Measurements from ENCODE around the gene SLC7A8.
"Not testable (repeated sequence)": the region's sequence is repeated elsewhere in the genome, so short reads cannot be mapped to it uniquely, and the experiment has no call there.

The SLC7A8 gene

GRCh38 chr14:23113431-23114119 lies 69.9 kb downstream of the SLC7A8 start:
- no peak for DNase-seq

GRCh38 chr14:23112359-23113178 lies 70.9 kb downstream of the SLC7A8 start:
- DNase-seq, result no peak

GRCh38 chr14:23110579-23111365 lies 72.7 kb downstream of the SLC7A8 start:
- no peak for DNase-seq

GRCh38 chr14:23109769-23110168 lies 73.7 kb downstream of the SLC7A8 start:
- DNase-seq, result no peak

- not testable (repeated sequence) for DNase-seq
Measured at GRCh38 chr14:23108169-23108568, 75.3 kb downstream of the SLC7A8 start.

- not testable (repeated sequence) for DNase-seq
Measured at GRCh38 chr14:23107620-23108019, 75.8 kb downstream of the SLC7A8 start.

GRCh38 chr14:23106747-23107045 lies 76.8 kb downstream of the SLC7A8 start:
- DNase-seq, result no peak

- no peak for DNase-seq
Measured at GRCh38 chr14:23105348-23105824, 78.1 kb downstream of the SLC7A8 start.

- DNase-seq, result no peak
Measured at GRCh38 chr14:23104591-23105347, 78.7 kb downstream of the SLC7A8 start, which contains the start of gene CIROP. TSS of gene CIROP (minus strand) at chr14:23104989. CDS start at chr14:23104920, 69 bp downstream.

GRCh38 chr14:23104070-23104590 lies 79.3 kb downstream of the SLC7A8 start:
- DNase-seq, result no peak

GRCh38 chr14:23103581-23103980 lies 79.9 kb downstream of the SLC7A8 start:
- DNase-seq, result no peak

GRCh38 chr14:23102801-23103200 lies 80.7 kb downstream of the SLC7A8 start:
- DNase-seq, result no peak

GRCh38 chr14:23101986-23102625 lies 81.4 kb downstream of the SLC7A8 start:
- no peak for DNase-seq

GRCh38 chr14:23101213-23101970 lies 82.1 kb downstream of the SLC7A8 start:
- DNase-seq, result no peak

- no peak for DNase-seq
Measured at GRCh38 chr14:23099212-23099861, 84.1 kb downstream of the SLC7A8 start.

GRCh38 chr14:23097786-23098185 lies 85.7 kb downstream of the SLC7A8 start:
- DNase-seq, result no peak

GRCh38 chr14:23095196-23096108 lies 88.0 kb downstream of the SLC7A8 start, which contains the start of gene C14orf119:
TSS of gene C14orf119 (plus strand) at chr14:23095505. CDS start at chr14:23097659, 2,154 bp downstream.
- peak; percentile 99 for DNase-seq

GRCh38 chr14:23094666-23095195 lies 88.7 kb downstream of the SLC7A8 start, which contains the start of gene ACIN1:
TSS of gene ACIN1 (minus strand) at chr14:23095136. CDS start at chr14:23095112, 24 bp downstream.
- DNase-seq, result peak; percentile 94

Data from islet precursor cell (in vitro differentiated cells).